PFSK-1 (cell line): Measurements from ENCODE around the gene CDK12.

Experiments used
- FOXP2 ChIP-seq: optimal IDR thresholded peaks from 2 replicates; pipeline ENCODE3; 2011; ENCODE audit warnings: borderline replicate concordance, control low read depth, inconsistent platforms; ENCODE audit not compliant: insufficient read depth; ENCODE audit errors: extremely low read length, extremely low read depth
- POLR2AphosphoS5 ChIP-seq: IDR thresholded peaks from 2 replicates; pipeline ENCODE4 v1.6.1; 2012; ENCODE audit warnings: low read depth, mild to moderate bottlenecking, control low read depth, low read length, moderate library complexity
- SIN3A ChIP-seq: IDR thresholded peaks from 2 replicates; pipeline ENCODE4 v1.6.1; 2012; ENCODE audit warnings: mild to moderate bottlenecking, low read length, moderate library complexity, borderline replicate concordance; ENCODE audit not compliant: insufficient read depth
- TAF1 ChIP-seq: IDR thresholded peaks from 2 replicates; pipeline ENCODE4 v1.6.1; 2012; ENCODE audit warnings: low read length, control low read depth, borderline replicate concordance; ENCODE audit not compliant: insufficient read depth
- TF ChIP-seq, protein P1 (sequence below), 2 experiments: IDR thresholded peaks; 2 replicates each; pipeline versions ENCODE4 v1.6.1 to v1.8.0; 2011 to 2012; ENCODE audit warnings: low read depth in 2 of 2, low read length in 2 of 2, control low read depth in 1 of 2, inconsistent platforms in 1 of 2, mild to moderate bottlenecking in 1 of 2, moderate library complexity in 1 of 2; ENCODE audit not compliant: insufficient read depth in 1 of 2

CDK12 gene

DNA sequence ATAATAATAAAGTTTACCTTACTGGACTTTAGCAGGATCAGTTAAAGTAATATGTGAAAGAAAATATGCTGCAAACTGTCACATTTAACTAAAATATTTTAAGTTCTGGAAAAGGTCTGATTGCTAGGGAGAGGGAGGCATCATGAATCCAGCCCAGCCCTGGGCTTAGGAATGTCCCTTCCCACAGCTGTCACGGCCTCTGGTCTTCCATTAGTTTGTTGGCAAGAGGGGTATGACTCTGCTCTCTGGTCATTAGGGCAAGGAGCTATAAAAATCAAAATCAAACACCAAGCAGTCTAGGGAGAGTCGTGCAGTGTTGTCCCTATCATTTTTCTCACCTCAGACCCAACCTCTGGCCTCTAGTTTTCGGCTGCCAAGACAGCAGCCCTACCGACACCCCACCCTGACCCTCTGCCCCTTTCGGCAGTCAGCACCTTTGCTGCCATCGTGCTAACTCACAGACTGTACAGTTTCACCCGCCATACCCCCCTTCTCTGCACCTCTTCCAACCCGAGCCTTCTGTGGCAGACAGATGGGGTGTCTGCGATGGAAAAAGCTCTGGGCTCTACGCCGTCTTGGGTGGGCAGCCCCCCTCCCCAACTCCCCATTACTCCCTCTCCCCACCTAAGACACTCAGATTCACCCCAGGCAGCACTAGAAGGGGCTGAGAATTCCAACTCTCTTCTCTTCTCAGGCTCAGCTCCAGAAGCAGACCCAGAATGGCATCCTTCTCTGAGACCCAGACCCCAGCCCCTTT lies 105.0 kb downstream of the CDK12 start:
- TF ChIP-seq TAF1 (no peak), SIN3A (no peak), FOXP2 (no peak), POLR2AphosphoS5 (no peak)
- TF ChIP-seq, protein P1, sequence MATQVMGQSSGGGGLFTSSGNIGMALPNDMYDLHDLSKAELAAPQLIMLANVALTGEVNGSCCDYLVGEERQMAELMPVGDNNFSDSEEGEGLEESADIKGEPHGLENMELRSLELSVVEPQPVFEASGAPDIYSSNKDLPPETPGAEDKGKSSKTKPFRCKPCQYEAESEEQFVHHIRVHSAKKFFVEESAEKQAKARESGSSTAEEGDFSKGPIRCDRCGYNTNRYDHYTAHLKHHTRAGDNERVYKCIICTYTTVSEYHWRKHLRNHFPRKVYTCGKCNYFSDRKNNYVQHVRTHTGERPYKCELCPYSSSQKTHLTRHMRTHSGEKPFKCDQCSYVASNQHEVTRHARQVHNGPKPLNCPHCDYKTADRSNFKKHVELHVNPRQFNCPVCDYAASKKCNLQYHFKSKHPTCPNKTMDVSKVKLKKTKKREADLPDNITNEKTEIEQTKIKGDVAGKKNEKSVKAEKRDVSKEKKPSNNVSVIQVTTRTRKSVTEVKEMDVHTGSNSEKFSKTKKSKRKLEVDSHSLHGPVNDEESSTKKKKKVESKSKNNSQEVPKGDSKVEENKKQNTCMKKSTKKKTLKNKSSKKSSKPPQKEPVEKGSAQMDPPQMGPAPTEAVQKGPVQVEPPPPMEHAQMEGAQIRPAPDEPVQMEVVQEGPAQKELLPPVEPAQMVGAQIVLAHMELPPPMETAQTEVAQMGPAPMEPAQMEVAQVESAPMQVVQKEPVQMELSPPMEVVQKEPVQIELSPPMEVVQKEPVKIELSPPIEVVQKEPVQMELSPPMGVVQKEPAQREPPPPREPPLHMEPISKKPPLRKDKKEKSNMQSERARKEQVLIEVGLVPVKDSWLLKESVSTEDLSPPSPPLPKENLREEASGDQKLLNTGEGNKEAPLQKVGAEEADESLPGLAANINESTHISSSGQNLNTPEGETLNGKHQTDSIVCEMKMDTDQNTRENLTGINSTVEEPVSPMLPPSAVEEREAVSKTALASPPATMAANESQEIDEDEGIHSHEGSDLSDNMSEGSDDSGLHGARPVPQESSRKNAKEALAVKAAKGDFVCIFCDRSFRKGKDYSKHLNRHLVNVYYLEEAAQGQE (IDR thresholded peaks at IDR 0.05; ENCODE audit: insufficient read depth in 1 of 2, low read depth in 2 of 2, low read length in 2 of 2): no peak

DNA sequence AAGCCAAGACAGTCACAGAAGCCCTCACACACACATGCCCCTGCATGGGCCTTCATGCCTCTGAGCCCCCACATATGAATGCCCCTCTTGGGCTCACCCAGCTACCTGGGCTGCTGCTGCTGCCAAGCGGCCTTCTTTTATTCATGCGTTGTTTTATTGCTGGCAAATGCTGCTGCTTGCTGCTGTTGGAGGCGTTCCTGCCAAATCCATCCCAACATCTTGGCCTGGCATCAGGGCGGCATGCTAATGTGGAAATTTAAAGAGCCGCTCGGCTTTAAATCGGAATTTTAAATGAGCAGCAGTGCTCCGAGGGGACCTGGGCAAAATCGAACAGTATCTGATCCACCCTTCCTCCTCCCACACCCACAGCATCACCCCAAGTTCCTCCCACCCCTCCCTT lies 107.4 kb downstream of the CDK12 start:
- TF ChIP-seq POLR2AphosphoS5: no peak
- no peak for TF ChIP-seq SIN3A
- TF ChIP-seq TAF1: no peak
- TF ChIP-seq, protein P1 (IDR thresholded peaks at IDR 0.05; ENCODE audit: insufficient read depth in 1 of 2, low read depth in 2 of 2, low read length in 2 of 2): no peak
- no peak for TF ChIP-seq FOXP2

DNA sequence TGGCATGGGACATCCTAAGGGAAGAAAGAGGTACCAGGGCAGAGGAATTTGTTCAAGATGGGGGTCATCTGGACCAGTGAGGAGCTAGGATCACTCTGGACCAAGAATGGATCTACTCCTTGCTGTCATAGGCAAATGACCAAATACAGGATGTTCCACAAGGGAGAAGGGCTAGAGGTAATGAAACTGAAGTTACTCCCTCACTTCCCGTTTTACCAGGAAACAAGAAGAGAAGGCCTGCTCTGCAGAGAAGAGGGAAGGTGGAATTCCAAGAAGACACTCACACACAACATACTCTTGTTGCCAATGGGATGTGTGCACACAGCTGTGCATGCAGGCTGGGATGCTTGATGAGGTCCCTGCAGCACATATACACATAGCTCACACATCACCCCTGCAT lies 107.8 kb downstream of the CDK12 start:
- no peak for TF ChIP-seq POLR2AphosphoS5
- no peak for TF ChIP-seq SIN3A
- TF ChIP-seq, protein P1 (IDR thresholded peaks at IDR 0.05; ENCODE audit: insufficient read depth in 1 of 2, low read depth in 2 of 2, low read length in 2 of 2): no peak
- no peak for TF ChIP-seq FOXP2
- TF ChIP-seq TAF1: no peak

DNA sequence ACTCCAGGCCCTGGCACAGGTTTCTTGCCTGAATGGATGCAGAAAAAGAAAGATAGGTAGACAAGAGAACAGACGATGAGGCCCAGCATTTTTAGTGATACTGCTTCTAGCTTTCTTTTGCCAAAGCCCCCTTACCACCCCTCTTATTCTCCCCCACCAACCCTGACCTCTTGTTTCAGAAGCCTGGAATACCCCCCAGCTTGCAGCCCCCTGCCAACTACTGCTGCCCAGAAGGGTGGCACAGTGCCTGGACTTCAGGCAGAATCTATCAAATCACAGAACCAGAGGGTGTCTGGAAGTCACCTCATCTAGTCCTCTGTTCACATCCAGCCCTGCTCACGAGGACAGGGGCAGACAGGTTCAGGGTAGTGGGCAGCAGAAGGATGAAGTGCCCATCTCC lies 110.8 kb downstream of the CDK12 start:
- TF ChIP-seq SIN3A (no peak), FOXP2 (no peak), TAF1 (no peak), POLR2AphosphoS5 (no peak)
- TF ChIP-seq, protein P1 (IDR thresholded peaks at IDR 0.05; ENCODE audit: insufficient read depth in 1 of 2, low read depth in 2 of 2, low read length in 2 of 2): no peak
